ENCODE results near the gene COL1A1. TPM values are rescaled to one million over a fixed set of nuclear protein-coding genes. Genes with fewer than 3 reads are reported as not detected.

COL1A1 gene
- 239 and 259 TPM in 2 replicates for total RNA-seq (2014; rRNA removed; shearing (Covaris generic))

DNA sequence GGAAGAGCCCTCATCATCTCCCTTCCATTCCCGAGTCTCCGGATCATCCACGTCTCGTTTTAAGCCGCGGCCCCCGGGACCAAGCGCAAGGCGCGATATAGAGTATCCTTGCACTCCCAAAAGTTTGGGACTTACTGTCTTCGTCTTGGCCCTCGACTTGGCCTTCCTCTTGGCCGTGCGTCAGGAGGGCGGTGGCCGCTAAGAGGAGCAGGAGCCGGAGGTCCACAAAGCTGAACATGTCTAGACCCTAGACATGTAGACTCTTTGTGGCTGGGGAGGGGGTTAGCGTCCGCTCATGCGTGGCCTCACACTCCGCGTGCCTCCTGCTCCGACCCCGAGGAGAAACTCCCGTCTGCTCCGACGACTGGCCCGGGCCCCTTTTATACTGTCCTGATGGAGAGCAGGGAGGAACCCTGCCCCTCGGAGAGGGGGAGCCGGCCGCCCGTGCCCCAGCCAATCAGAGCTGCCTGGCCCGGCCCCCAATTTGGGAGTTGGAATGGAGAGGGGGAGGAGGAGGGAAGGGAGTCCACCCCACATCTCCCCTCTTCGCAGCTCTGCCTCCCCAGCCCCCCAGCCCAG, at the start of gene COL1A1:
Gene COL1A1 (minus strand): TSS at position 356 of the 579 bp plus-strand sequence. CDS start 118 bp downstream, at position 238.
- peak; percentile 86 for DNase-seq (ENCODE audit: low read depth)

DNA sequence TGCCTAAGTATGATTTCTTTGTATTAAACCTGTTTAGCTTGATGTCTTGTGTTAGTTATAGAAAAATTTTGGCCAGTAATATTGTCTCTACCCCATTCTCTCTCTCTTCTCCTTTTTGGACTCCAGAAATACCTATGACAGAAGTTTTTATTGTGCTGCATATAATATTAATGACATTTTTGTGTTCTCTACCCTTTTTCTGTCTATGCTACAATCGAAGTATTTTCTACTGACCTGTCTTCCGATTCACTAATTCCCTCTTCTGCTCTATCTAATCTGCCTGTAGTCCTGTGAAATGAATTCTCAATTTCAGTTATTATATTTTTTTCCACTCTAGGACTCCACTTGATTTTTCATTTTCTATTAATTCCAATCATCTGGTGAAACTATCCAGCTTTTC, 46.8 kb upstream of the COL1A1 start:
- DNase-seq (ENCODE audit: low read depth) = no peak

DNA sequence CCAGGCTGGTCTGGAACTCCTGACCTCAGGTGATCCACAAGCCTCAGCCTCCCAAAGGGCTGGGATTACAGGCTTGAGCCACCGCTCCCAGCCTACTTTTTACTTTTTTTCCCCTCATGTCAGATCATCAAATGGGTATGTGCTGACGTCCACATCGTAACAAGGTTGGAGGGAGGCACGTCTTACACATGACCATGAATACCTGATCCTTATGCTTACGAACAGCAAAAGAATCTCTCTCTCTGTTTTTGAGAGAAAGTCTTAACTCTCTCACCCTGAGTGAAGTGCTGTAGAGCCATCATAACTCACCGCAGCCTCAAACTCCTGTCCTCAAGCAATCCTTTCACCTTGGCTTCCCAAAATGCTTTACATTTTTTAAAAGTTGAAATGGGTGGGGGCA, 43.3 kb upstream of the COL1A1 start:
- no peak for DNase-seq (ENCODE audit: low read depth)

DNA sequence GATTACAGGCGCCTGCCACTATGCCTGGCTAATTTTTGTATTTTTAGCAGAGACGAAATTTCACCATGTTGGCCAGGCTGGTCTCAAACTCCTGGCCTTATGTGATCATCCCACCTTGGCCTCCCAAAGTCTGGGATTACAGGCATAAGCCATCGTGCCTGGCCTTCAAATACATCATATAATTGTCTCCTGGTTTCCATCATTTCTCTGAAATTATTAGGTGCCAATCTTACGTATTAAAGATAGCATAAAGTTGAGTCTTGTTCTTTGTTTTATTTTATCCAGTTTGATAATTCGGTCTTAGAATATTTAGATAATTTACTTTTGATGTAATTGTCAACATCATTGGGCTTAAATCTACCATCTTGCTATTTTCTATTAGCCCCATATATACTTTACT, 40.0 kb upstream of the COL1A1 start:
- no peak for DNase-seq (ENCODE audit: low read depth)

DNA sequence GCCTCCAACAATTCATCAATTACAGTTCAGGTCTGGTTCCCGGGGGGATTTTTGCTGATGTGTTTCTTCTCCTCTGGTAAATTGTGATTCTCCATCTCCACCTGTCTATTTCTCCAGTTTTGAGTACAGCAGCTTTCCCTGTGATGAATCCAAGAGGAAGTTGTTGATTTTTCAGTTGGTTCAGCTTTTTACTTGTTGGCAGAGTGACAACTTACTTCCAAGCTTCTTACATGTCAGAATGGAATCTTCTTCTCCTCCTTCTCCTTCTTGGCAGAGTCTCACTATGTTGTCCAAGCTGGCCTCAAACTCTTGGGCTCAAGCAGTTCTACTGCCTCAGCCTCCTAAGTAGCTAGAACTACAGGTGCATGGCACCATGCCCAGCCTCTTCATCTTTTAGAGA, 39.4 kb upstream of the COL1A1 start:
- DNase-seq (ENCODE audit: low read depth) = peak; percentile 28

DNA sequence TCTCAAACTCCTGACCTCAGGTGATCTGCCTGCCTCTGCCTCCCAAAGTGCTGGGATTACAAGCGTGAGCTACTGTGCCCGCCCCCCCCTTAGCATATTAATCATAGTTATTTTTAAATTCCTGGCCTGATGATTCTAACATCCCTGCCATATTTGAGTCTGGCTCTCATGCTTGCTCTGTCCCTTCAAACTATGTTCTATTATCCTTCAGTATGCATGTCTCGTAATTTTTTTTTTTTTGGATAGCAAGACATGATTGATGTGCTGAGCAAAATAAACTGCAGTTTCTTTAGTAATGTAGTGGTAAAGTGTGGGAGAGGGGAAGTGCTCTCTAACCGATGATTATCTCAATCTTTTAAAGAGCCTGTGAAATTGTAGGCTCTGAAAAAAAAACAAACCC, 38.5 kb upstream of the COL1A1 start:
- DNase-seq (ENCODE audit: low read depth) = no peak

DNA sequence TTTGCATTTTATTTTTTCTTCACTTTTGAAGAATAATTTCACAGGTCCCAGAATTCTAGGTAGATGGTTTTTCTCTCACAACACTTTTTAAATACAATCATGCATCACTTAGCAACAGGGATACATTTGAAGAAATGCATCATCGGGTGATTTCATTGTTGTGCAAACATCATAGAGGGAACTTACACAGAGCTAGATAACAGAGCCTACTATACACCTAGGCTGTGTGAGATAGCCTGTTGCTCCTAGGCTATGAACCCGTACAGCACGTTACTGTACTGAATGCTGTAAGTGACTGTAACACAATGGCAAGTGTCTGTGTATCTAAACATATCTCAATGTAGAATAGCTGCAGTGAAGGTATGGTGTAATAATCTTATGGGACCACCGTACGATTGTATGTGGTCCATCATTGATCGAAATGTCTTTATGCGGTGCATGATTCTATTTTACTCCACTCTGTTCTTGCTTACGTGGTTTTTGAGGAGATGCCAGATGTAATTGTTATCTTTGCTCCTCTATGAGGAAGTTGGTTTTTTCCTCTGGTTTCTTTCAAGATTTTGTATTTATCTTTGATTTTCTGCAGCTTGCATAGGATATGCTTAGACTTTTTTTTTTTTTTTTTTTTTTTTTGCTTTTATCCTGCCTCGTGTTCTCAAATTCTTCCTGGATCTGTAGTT, 37.3 kb upstream of the COL1A1 start:
- DNase-seq (ENCODE audit: low read depth) = no peak

DNA sequence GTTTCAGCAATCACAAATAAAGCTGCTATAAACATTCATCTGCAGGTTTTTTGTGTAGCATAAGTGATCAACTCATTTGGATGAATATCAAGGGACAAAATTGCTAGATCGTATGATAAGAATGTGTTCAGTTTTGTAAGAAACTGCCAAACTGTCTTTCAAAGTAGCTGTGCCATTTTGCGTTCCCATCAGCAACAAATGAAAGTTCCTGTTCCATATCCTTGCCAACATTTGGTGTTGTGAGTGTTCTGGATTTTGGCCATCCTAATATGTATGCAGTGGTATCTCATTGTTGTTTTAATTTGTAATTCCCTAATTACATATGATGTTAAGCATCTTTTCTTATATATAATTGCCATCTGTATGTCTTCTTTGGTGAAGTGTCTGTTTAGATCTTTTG, 36.5 kb upstream of the COL1A1 start:
- no peak for DNase-seq (ENCODE audit: low read depth)

DNA sequence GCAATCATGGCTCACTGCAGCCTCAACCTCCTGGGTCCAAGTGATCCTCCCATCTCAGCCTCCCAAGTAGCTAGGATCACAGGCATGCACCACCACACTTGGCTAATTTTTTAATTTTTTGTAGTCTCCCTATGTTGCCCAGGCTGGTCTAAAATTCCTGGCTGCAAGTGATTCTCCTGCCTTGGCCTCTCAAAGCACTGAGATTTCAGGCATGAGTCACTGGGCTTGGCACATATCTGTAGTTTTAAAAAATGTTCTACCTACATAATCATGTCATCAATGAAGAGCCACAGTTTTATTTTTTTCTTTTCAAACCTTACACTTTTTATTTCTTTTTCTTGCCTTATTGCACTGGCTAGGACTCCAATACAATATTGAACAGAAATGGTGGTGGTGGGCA, 33.1 kb upstream of the COL1A1 start:
- peak; percentile 51 for DNase-seq (ENCODE audit: low read depth)

DNA sequence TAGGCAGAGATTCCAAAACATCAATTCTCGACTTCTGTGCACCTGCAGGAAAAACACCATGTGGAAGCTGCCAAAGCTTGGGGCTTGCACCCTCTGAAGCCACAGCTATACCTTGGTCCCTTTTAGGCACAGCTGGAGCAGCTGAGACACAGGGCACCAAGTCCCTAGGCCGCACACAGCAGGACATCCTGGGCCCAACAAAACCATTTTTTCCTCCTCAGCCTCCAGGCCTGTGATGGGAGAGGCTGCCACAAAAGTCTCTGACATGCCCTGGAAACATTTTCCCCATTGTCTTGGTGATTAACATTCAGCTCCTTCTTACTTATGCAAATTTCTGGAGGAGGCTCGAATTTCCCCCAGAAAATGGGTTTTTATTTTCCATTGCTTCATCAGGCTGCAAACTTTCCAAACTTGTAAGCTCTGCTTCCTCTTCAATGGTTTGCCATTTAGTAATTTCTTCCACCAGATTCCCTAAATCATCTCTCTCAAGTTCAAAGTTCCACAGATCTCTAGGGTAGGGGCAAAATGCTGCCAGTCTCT, 24.3 kb upstream of the COL1A1 start:
- no peak for DNase-seq (ENCODE audit: low read depth)

DNA sequence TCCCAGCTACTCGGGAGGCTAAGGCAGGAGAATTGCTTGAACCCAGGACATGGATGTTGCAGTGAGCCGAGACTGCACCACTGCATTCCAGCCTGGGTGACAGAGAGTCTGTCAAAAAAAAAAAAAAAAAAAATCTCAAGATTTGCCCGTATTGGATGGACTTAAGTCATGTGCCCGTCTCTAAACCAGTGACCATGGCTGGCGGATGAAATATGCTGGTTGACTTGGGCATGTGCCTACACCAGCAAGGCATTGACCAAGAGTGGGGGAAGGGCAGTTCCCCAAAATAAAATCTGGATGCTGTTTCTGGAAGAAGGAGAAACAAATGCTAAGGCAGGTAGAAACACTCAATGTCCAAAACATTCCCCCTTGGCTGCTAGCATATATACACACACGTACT, 21.5 kb upstream of the COL1A1 start:
- DNase-seq (ENCODE audit: low read depth) = no peak

DNA sequence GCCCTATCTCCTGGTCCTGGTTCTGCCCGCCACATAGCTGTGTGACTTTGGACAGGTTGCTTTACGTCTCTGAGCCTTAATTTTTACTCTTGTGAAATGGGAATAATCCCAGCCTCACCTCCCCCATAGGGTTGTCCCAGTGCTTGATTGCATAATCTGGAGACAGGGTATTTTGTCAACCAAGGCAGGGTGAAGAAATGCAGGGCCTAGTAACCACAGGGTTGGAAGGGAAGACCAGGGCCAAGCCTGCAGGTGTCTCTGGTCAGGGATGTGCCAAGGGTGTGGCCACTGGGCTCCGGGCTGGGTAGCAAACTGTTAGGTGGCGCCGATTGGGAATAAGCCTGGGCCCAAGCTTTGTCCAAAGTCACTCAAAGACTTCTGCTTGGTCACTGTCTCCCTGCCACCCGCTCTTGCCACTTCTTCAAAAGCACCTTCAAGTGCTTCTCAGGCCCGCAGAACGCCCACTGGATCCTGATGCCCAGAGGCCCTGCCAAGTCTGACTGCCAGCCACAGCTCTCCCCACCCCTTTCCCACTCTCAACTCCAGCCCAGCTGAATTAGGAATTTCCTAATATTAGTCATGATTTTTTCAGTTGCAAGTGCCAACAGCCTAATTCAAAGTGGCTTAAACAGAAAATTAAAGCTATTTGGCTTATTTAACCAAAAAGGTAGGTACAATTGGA, 20.6 kb upstream of the COL1A1 start:
- peak; percentile 72 for DNase-seq (ENCODE audit: low read depth)

DNA sequence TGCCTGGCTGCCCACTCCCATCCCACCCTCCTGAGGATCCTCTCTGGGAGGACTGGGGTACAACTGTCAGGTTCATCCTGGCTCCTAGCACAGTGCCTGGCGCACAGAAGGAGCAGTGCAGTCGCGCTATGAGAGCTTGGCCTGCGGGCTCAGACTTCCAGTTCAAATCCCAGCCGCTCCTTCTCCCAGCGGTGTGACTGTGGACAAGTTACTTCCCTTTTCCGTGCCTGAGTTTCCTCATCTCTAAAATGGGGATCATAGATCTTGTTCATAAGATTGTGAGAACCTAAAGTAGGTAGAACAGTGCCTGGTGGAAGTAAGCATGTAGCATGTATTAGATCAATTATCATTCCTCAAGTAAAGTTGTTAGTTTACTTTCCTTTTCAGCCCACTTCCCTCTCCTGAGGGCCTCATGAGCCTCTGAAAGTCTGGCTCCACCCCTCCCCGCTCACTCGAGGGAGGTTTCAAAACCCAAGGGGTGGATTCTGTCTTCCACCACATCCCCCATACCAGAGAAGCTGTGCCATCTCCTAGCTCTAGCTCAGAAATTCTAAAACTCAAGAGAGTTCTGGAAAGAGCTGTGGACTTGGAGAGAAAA, 19.9 kb upstream of the COL1A1 start:
- peak; percentile 77 for DNase-seq (ENCODE audit: low read depth)

DNA sequence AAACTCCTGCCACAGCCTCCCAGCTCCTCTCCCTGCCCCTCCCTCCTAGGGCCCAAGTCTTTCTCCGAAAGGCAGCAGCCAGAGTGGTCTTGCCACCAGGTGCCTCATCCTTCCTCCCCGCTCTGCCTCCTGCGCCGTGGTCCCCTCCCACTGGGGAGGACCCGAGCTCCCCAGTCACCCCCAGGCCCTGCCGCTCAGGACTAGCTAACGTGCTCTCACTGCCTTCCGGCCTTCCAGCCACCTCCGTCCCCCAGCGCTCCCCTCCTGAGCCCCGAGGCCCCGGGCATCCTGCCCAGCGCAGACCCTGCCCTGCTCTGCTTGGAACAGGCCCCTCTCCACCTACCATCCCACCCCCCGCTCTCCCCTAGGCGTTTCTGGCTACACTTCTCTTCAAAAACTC, 19.4 kb upstream of the COL1A1 start:
- no peak for DNase-seq (ENCODE audit: low read depth)

DNA sequence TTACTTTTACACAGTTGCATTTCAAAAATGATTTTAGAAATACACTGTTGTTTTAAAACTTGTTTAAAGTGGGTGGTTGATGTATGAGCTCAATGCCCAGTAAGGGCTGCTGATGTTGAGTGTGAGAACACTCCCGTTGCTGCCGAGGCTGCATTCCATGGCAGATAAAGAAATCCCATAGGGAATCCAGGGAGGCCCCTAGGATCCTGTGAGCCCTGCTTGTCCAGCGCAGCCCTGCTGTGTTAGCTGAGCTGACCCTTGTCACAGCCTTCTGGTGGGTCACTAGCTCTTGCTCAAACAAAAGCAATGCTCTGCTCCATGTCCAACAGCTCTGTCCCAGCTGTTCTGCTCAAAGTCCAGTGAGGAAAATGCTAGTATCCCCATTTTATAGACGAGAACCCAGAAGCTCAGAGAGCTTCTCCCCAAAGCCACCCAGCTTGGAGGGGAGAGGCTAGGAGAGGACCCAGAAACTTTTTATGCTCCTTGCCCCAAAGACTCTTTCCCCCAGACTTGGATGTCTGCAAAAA, 18.6 kb upstream of the COL1A1 start:
- peak; percentile 42 for DNase-seq (ENCODE audit: low read depth)

DNA sequence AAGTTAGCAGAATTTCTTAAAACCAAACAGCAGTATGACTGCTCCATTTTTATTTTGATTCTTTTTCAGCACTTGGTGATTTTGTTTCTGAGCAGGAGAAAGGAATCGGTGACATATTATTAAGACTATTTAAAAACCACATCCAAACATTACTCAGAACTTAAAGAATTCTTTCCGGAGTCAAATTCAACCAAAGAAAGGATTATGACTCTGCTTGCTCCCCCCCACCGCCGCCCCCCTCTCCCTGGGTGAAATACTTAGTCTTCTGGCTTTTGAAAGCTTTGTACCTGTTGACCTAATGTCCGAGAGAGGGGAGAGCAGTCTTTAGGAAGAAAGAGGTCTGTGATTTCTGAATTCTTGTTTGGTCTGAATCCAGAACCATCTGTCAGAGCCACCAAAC, 17.9 kb upstream of the COL1A1 start:
- DNase-seq (ENCODE audit: low read depth) = peak; percentile 79

DNA sequence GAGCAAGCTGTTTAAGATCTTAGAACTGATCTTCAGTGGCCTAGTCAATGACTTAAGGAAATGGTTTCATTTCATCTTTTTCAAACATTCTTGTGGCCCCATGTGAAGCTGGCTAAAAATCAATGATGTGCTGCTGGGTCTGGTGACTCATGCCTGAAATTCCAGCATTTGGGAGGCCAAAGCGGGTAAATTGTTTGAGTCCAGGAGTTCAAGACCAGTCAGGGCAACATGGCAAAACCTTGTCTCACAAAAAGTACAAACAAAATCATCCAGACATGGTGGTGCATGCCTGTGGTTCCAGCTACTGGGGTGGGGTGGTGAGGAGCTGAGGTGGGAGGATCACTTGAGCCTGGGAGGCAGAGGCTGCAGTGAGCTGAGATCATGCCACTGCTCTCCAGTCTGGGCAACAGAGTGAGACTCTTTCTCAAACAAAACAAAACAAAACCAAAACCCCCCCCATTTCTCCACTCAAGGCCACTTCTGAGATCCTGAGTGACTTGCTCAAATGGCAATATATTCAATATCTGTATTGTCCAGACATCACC, 17.4 kb upstream of the COL1A1 start:
- DNase-seq (ENCODE audit: low read depth) = peak; percentile 87

DNA sequence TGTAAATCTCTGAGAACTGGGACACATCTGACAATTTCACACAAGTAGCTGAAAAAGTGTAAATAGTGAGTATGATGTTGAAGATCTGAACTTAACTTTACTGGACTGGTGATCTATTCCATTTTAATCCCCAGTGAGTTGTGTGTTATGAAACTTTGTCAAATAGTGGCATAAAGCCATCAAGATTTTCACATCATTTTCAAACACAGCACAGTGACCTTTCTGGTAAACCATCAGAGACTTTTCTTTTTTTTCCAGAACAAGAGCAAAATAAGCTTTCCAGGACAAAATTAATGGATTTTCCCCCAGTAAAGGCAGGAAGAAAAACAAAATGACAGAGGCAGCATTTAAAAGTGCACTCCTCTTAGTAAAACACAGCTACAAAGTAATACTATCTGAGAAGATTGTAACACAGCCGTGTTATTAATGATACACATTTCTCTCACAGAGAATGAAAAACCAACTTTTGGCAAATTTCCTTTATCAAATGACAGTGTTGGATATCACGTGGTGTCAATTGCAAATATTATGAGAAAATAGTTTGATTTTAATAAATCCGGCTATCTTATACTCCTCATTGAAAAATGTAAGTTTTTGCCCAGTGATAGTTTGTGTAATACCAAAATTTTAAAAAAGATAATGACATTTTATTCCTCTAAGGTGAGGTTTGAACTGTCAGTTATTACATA, 16.8 kb upstream of the COL1A1 start:
- DNase-seq (ENCODE audit: low read depth) = no peak

DNA sequence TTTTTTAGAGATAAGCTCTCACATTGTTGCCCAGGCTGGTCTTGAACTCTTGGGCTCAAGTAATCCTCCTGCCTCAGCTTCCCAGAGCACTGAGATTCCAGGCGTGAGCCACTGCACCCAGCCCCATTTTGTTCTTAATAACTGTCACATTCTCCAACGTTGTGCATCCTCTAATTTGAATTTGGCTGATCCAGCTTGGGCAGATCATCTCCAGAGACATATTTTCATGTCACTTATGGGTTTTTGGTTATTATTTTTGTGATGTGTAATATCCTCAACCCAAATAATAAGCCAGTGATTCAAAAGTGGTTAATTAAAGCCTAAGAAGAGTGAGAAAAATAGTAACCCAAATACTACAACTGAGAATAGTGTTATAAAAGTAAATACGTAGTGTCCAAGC, 16.2 kb upstream of the COL1A1 start:
- no peak for DNase-seq (ENCODE audit: low read depth)

DNA sequence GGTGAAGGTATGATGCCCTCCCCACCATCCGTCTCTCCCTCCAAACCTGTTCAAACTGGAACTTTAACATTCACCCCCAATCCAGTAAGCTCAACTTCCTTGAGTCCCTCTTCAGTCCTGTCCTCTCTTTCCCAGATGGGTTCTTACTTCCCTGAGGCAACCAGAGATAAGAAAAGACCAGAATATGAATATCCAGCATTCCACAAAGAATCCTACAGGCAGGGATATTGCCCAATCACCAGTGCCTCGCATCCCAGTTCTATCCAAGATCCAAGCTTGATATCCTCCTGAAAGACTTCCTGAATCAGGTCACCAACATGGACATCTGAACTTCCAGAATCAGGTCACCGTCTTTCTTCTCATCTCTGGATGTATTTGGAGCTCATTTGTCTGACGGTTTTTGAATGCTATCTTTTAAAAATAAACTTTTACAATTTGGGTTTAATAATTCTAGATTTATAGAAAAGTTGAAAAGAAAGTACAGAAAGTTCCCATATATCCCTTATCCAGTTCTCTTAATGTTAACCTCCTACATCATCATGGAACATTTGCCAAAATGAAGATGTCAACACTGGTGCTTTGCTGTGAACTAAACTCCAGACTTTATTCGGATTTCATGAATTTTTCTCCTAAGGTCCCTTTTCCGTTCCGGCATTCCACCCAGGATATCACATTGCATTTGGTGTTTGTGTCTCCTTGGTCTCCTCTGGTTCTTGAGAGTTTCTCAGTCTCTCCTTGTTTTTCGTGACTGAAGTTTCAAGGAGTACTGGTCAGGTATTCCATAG, 13.7 kb upstream of the COL1A1 start:
- peak; percentile 51 for DNase-seq (ENCODE audit: low read depth)

All from RPMI7951 (cell line).